ENCODE measurements around the gene NMS. TPM values are rescaled to one million over a fixed set of nuclear protein-coding genes. Genes with fewer than 3 reads are reported as not detected.

The NMS gene
- total and polyA plus RNA-seq, 2 of the 13 experiments (the other 11 are each of a cell fraction or from before 2014, with no cell fraction given): not detected

- peak; percentile 72; the same call in 1 of the 2 replicates for TF ChIP-seq HES4 (CRISPR knock-in tag; IDR thresholded peaks at IDR 0.05; ENCODE audit: borderline replicate concordance)
- TF ChIP-seq RBM22 (optimal IDR thresholded peaks at IDR 0.05; ENCODE audit: low read length): no peak
- TF ChIP-seq RCOR2 (CRISPR knock-in tag; IDR thresholded peaks at IDR 0.05): no peak
- TF ChIP-seq ZNF784 (CRISPR knock-in tag; IDR thresholded peaks at IDR 0.05; ENCODE audit: borderline replicate concordance): no peak
- peak; percentile 79; the same call in 1 of the 2 replicates for TF ChIP-seq SMAD3 (CRISPR knock-in tag; IDR thresholded peaks at IDR 0.05)
- no peak for TF ChIP-seq LCORL (IDR thresholded peaks at IDR 0.05)
- TF ChIP-seq LCORL (CRISPR knock-in tag; IDR thresholded peaks at IDR 0.05): no peak
- TF ChIP-seq FOXA3 (CRISPR knock-in tag; IDR thresholded peaks at IDR 0.05): 0 out of 2 replicates have a peak, but pooled peaks have one; percentile 24
- TF ChIP-seq MIER2 (CRISPR knock-in tag; IDR thresholded peaks at IDR 0.05): peak; percentile 98
- TF ChIP-seq ZNF780A (CRISPR knock-in tag; IDR thresholded peaks at IDR 0.05): no peak
- TF ChIP-seq, protein P1, sequence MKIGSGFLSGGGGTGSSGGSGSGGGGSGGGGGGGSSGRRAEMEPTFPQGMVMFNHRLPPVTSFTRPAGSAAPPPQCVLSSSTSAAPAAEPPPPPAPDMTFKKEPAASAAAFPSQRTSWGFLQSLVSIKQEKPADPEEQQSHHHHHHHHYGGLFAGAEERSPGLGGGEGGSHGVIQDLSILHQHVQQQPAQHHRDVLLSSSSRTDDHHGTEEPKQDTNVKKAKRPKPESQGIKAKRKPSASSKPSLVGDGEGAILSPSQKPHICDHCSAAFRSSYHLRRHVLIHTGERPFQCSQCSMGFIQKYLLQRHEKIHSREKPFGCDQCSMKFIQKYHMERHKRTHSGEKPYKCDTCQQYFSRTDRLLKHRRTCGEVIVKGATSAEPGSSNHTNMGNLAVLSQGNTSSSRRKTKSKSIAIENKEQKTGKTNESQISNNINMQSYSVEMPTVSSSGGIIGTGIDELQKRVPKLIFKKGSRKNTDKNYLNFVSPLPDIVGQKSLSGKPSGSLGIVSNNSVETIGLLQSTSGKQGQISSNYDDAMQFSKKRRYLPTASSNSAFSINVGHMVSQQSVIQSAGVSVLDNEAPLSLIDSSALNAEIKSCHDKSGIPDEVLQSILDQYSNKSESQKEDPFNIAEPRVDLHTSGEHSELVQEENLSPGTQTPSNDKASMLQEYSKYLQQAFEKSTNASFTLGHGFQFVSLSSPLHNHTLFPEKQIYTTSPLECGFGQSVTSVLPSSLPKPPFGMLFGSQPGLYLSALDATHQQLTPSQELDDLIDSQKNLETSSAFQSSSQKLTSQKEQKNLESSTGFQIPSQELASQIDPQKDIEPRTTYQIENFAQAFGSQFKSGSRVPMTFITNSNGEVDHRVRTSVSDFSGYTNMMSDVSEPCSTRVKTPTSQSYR (CRISPR knock-in tag; IDR thresholded peaks at IDR 0.05; ENCODE audit: borderline replicate concordance): peak; percentile 34; the same call in 1 of the 2 replicates
- TF ChIP-seq SOX13 (IDR thresholded peaks at IDR 0.05): no peak
- peak in 1 of 2 experiments; percentile 21; a peak in 1 of 4 replicates for TF ChIP-seq SOX13 (CRISPR knock-in tag; conservative IDR thresholded peaks at IDR 0.05 in 1 of 2, IDR thresholded peaks at IDR 0.05 in 1 of 2)
- no peak for TF ChIP-seq ZNF550 (CRISPR knock-in tag; IDR thresholded peaks at IDR 0.05; ENCODE audit: borderline replicate concordance)
- TF ChIP-seq, protein P2, sequence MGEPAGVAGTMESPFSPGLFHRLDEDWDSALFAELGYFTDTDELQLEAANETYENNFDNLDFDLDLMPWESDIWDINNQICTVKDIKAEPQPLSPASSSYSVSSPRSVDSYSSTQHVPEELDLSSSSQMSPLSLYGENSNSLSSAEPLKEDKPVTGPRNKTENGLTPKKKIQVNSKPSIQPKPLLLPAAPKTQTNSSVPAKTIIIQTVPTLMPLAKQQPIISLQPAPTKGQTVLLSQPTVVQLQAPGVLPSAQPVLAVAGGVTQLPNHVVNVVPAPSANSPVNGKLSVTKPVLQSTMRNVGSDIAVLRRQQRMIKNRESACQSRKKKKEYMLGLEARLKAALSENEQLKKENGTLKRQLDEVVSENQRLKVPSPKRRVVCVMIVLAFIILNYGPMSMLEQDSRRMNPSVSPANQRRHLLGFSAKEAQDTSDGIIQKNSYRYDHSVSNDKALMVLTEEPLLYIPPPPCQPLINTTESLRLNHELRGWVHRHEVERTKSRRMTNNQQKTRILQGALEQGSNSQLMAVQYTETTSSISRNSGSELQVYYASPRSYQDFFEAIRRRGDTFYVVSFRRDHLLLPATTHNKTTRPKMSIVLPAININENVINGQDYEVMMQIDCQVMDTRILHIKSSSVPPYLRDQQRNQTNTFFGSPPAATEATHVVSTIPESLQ (CRISPR knock-in tag; conservative IDR thresholded peaks at IDR 0.05): 0 out of 2 replicates have a peak, but pooled peaks have one; percentile 64
- TF ChIP-seq IKZF5 (CRISPR knock-in tag; IDR thresholded peaks at IDR 0.05): peak; percentile 49; the same call in 1 of the 2 replicates
- TF ChIP-seq ZNF674 (CRISPR knock-in tag; IDR thresholded peaks at IDR 0.05; ENCODE audit: low read depth): no peak
- peak; percentile 38; the same call in 1 of the 2 replicates for TF ChIP-seq ZNF589 (CRISPR knock-in tag; conservative IDR thresholded peaks at IDR 0.05)
- TF ChIP-seq POLR2G (IDR thresholded peaks at IDR 0.05; ENCODE audit: low read depth, low read length): no peak
- TF ChIP-seq CCDC6 (CRISPR knock-in tag; IDR thresholded peaks at IDR 0.05): peak; percentile 66; the same call in 1 of the 2 replicates
- TF ChIP-seq PHF8 (CRISPR knock-in tag; IDR thresholded peaks at IDR 0.05): no peak
- TF ChIP-seq ZMYM2 (CRISPR knock-in tag; IDR thresholded peaks at IDR 0.05): no peak
Measured at GRCh38 chr2:100470898-100471514, 724 bp downstream of the NMS start (continued).
